Measurements from ENCODE around the gene CPEB3. TPM values are rescaled to one million over a fixed set of nuclear protein-coding genes. Genes with fewer than 3 reads are reported as not detected.

CPEB3 gene
- total and polyA plus RNA-seq, 3 donors from 2014 or later, result 19.4 to 32.4 (median 23.5) TPM

DNA sequence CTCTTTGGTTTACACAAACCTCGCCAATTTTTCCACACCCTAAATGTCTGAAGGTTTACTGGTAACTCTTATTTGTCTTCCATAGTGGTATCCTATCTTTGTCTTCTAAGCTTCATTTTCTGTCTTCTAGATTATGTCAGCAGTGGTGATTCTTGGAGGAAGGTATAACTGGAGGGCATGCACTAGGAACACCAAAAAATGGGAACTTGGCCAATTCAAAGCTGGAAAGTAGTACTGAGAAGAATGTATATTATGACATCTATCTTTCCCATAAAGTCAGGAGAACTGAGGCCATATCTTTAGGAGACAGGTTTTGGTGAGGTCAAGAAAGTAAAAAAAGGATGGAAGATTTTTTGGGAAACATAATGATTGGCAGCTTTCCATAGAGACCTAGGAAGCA lies 113.3 kb downstream of the CPEB3 start:
- 92 to 100% methylated on average over 1 of the region's 1 CpG for WGBS, 2 donors
- no peak overlapping the region for H3K27ac ChIP-seq
- H3K4me1 ChIP-seq, result no peaks in the 10 kb centered on the region

DNA sequence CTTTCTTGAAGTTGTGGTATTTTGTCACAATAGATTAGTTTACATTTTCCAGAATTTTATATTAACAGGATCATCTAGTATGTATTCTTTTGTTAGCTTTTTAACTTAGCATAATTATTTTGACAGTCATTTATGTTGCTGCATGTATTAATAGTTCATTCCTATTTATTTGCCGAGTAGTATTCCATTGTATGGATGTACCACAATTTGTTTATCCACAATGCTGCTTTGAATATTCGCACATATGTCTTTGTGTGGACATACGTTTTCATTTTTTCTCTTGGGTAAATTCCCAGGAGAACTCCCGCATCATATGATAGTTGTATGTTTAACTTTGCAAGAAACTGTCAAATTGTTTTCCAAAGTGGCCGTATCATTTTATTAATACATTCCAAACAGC lies 115.7 kb downstream of the CPEB3 start:
- 86 to 89% methylated on average over 5 of the region's 5 CpGs for WGBS, 2 donors
- intact Hi-C loops (cut with DNase I; ENCODE audit: low total_unique reads), result no loop called here
- Histone ChIP-seq H3K36me3 (ENCODE audit: low read depth, missing control alignments) (no peaks in the 10 kb centered on the region), H3K9me3 (no peaks in the 10 kb centered on the region), H3K4me1 (no peaks in the 10 kb centered on the region), H3K4me3 (no peak overlapping the region), H3K27ac (no peak overlapping the region), H3K27me3 (no peaks in the 10 kb centered on the region)
- TF ChIP-seq, protein P1, sequence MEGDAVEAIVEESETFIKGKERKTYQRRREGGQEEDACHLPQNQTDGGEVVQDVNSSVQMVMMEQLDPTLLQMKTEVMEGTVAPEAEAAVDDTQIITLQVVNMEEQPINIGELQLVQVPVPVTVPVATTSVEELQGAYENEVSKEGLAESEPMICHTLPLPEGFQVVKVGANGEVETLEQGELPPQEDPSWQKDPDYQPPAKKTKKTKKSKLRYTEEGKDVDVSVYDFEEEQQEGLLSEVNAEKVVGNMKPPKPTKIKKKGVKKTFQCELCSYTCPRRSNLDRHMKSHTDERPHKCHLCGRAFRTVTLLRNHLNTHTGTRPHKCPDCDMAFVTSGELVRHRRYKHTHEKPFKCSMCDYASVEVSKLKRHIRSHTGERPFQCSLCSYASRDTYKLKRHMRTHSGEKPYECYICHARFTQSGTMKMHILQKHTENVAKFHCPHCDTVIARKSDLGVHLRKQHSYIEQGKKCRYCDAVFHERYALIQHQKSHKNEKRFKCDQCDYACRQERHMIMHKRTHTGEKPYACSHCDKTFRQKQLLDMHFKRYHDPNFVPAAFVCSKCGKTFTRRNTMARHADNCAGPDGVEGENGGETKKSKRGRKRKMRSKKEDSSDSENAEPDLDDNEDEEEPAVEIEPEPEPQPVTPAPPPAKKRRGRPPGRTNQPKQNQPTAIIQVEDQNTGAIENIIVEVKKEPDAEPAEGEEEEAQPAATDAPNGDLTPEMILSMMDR (IDR thresholded peaks at IDR 0.05), result no peak
- TF ChIP-seq POLR2A (IDR thresholded peaks at IDR 0.05), result no peak
- DNase-seq, result no peak

More for the DNA sequence above, 113.3 kb downstream of the CPEB3 start:
- Histone ChIP-seq H3K4me3 (no peak overlapping the region), H3K27me3 (no peaks in the 10 kb centered on the region), H3K36me3 (ENCODE audit: low read depth, missing control alignments) (no peaks in the 10 kb centered on the region), H3K9me3 (no peaks in the 10 kb centered on the region)
- DNase-seq, result no peak
- intact Hi-C loops (cut with DNase I; ENCODE audit: low total_unique reads), result no loop called here
- TF ChIP-seq, protein P1 (IDR thresholded peaks at IDR 0.05), result no peak
- TF ChIP-seq POLR2A (IDR thresholded peaks at IDR 0.05), result no peak

DNA sequence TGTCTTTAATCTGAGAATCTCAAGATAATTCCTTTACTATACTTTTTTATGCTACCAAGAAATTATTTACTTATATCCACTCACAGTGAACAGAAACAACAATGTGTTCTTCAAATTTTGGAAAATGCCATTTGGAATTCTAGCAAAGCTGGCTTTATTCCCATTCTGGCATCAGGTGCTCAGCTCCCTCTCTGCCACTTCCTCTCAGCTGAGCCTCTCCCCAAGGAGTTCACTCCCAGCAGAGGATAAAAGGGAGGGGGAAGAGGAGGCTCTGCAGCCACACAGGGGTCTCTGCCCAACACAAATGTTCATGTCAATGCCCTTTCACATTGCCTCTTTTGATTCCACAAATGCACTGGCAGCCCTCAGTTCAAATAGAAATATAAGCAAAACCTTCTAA lies 116.9 kb downstream of the CPEB3 start:
- H3K27me3 ChIP-seq, result no peaks in the 10 kb centered on the region
- no peaks in the 10 kb centered on the region for H3K36me3 ChIP-seq (ENCODE audit: low read depth, missing control alignments)
- DNase-seq, result no peak
- intact Hi-C loops (cut with DNase I; ENCODE audit: low total_unique reads), result no loop called here
- TF ChIP-seq, protein P1 (IDR thresholded peaks at IDR 0.05), result no peak
- no peak for TF ChIP-seq POLR2A (IDR thresholded peaks at IDR 0.05)
- H3K9me3 ChIP-seq, result no peaks in the 10 kb centered on the region
- H3K27ac ChIP-seq, result no peak overlapping the region
- no peak overlapping the region for H3K4me3 ChIP-seq
- H3K4me1 ChIP-seq, result no peaks in the 10 kb centered on the region

DNA sequence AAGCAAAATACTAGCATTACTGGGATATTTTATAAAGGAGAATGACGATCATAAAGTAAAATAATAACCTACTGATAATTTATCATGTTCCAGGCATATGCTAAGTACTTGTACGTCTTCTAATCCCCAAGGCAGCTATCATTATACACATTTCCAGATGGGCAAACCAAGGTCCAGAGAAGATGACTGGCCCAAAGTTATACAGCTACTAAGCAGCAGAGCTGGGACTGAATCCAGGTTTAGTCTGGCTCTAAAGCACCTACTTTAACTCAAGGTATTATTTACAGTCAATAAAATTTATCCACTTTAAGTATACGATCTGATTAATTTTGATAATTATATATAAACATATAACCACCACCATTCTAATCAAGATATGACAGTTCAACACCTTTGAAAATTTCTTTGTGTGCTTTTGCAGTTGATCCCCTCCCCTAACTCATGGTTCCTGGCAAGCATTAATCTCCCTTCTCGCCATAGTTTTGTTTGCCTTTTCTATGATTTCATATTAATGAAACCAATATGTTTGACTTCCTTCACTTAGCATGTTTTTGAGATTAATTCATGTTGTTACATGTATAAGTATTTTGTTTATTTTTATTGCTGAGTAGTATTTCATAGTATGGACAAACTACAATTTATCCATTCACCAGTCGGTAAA lies 126.7 kb downstream of the CPEB3 start:
- H3K9me3 ChIP-seq, result no peaks in the 10 kb centered on the region
- intact Hi-C loops (cut with DNase I; ENCODE audit: low total_unique reads), result no loop called here
- H3K4me3 ChIP-seq, result no peak overlapping the region
- no peaks in the 10 kb centered on the region for H3K36me3 ChIP-seq (ENCODE audit: low read depth, missing control alignments)
- no peak for DNase-seq
- no peak for TF ChIP-seq POLR2A (IDR thresholded peaks at IDR 0.05)
- TF ChIP-seq, protein P1 (IDR thresholded peaks at IDR 0.05), result no peak
- H3K27ac ChIP-seq, result no peak overlapping the region
- H3K4me1 ChIP-seq, result no peaks in the 10 kb centered on the region
- 77 to 85% methylated on average over 5 of the region's 5 CpGs for WGBS, 2 donors
- no peaks in the 10 kb centered on the region for H3K27me3 ChIP-seq

DNA sequence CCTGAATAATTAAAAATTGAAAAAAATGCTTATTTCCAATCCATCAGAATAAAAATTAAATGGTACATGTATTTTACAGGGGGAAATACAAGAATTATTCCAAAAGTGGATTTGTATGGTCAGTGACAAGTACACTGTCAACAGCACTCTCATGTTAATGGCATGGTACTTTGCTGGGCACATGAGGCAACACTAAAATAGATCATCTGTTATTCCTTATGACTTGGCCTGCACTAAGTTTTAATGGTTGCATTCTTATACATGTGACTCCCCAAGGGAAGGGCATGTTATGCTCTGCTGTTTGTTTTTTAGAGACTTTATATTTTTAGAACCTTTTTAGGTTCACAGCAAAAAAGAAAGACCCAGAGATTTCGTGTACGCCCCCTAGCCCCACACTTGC lies 128.3 kb downstream of the CPEB3 start:
- intact Hi-C loops (cut with DNase I; ENCODE audit: low total_unique reads), result no loop called here
- H3K27me3 ChIP-seq, result no peaks in the 10 kb centered on the region
- H3K9me3 ChIP-seq, result no peaks in the 10 kb centered on the region
- no peak overlapping the region for H3K27ac ChIP-seq
- TF ChIP-seq, protein P1 (IDR thresholded peaks at IDR 0.05), result no peak
- no peak for TF ChIP-seq POLR2A (IDR thresholded peaks at IDR 0.05)
- H3K36me3 ChIP-seq (ENCODE audit: low read depth, missing control alignments), result no peaks in the 10 kb centered on the region
- H3K4me3 ChIP-seq, result no peak overlapping the region
- WGBS, 2 donors, result 96% methylated on average over 2 of the region's 2 CpGs
- H3K4me1 ChIP-seq, result no peaks in the 10 kb centered on the region
- DNase-seq, result no peak

Data from testis (tissue), 3 donors.